GM13976 (cell line): ENCODE results near the gene CAPN1.
A peak's percentile ranks its signal among the peaks of the same experiment; 100 is the strongest.

Experiments
- DNase-seq: peaks from one replicate; pipeline ENCODE4 v3.0.0; 2012; ENCODE audit warnings: low spot score
- in situ Hi-C: fragments of 300-500 bp; cut with MboI; formaldehyde crosslinking; loops from one replicate; pipeline ENCODE4 v1.12.0; 2022; ENCODE audit warnings: low sequenced_read_pairs, mixed read lengths, inconsistent platforms; ENCODE audit not compliant: unreplicated experiment
- TF ChIP-seq, protein P1 (sequence below): IDR thresholded peaks from 2 replicates; pipeline ENCODE4 v1.5.1; 2012; ENCODE audit warnings: borderline replicate concordance, mild to moderate bottlenecking; ENCODE audit not compliant: insufficient read depth; ENCODE audit errors: extremely low read depth, missing control alignments, control extremely low read depth

CAPN1 gene

DNA sequence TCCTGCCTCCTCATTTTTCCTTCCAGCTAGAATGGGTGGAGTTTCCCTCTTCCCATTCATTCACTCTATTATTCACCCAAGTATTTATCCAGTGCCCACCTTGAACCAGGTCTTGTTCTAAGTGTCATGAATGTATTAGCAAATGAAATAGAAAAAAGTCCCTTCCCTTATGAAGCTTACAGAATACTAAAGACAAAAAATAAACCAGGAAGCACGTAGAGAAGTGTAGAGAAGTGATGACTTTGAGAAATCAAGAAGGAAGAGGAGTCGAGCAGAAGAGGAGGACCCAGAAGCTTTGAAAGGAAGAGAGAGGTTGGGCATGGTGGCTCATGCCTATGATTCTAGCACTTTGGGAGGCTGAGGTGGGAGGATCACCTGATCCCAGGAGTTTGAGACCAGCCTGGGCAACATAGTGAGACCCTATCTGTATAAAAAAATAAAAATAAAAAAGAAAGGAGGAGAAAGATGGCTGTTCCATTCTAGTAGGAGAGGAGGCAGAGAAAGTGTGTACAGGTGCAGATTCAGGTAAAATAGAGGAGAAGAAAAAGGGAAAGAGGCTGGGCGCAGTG, 30.3 kb upstream of the CAPN1 start:
- TF ChIP-seq, protein P1, sequence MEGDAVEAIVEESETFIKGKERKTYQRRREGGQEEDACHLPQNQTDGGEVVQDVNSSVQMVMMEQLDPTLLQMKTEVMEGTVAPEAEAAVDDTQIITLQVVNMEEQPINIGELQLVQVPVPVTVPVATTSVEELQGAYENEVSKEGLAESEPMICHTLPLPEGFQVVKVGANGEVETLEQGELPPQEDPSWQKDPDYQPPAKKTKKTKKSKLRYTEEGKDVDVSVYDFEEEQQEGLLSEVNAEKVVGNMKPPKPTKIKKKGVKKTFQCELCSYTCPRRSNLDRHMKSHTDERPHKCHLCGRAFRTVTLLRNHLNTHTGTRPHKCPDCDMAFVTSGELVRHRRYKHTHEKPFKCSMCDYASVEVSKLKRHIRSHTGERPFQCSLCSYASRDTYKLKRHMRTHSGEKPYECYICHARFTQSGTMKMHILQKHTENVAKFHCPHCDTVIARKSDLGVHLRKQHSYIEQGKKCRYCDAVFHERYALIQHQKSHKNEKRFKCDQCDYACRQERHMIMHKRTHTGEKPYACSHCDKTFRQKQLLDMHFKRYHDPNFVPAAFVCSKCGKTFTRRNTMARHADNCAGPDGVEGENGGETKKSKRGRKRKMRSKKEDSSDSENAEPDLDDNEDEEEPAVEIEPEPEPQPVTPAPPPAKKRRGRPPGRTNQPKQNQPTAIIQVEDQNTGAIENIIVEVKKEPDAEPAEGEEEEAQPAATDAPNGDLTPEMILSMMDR: no peak
- no peak for DNase-seq
- in situ Hi-C loops: no loop called here

DNA sequence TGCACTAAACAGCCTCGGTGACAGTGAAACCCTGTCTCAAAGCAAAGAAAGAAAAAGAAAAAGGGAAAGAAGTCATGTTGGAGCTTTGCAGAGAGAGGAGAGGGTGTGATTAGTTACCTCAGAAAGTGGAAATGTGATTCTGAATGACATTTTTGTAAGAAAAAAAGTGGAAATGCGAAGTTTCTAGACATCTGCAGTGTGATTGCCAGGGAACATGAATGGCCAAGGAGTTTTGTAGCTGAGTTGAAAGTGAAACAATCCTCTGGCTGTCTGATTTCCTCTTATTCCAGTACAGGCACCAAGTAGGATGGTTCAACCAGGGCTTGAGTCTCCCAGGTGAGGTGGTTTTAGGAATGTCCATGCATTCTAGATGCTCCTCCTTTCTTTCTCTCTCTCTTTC, 29.6 kb upstream of the CAPN1 start:
- TF ChIP-seq, protein P1: no peak
- in situ Hi-C loops: no loop called here

DNA sequence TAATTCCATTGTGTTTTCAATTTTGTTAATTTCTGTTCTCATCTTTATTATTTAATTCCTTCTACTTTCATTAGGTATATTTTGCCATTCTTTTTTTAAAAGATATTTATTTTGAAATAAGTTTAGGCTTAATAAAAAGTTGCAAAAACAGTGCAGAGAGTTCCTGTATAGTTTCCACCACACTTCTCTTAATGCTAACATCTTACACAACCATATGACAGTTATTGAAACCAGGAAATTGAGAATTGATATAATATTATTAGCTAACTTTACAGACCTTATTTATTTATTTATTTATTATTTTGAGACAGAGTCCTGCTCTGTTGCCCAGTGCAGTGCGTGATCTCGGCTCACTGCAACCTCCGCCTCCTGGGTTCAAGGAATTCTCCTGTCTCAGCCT, 25.5 kb upstream of the CAPN1 start:
- in situ Hi-C loops: no loop called here
- no peak for DNase-seq
- TF ChIP-seq, protein P1: no peak

More for the DNA sequence above, 29.6 kb upstream of the CAPN1 start:
- no peak for DNase-seq

DNA sequence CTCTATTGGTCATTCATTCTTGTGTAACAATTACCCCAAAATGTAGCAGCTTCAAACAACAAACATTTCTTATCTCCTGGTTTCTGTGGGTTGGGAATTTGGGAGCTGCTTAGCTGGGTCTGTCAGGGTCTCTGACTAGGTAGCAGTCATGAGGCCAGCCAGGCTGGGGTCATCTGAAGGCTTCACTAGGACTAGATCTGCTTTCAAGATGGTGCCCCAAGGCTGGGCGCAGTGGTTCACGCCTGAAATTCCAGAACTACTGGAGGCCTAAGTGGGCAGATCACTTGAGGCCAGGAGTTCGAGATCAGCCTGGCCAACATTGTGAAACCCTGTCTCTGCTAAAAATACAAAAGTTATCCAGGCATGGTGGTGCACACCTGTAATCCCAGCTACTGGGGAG, 24.8 kb upstream of the CAPN1 start:
- DNase-seq: no peak
- in situ Hi-C loops: no loop called here
- TF ChIP-seq, protein P1: no peak

DNA sequence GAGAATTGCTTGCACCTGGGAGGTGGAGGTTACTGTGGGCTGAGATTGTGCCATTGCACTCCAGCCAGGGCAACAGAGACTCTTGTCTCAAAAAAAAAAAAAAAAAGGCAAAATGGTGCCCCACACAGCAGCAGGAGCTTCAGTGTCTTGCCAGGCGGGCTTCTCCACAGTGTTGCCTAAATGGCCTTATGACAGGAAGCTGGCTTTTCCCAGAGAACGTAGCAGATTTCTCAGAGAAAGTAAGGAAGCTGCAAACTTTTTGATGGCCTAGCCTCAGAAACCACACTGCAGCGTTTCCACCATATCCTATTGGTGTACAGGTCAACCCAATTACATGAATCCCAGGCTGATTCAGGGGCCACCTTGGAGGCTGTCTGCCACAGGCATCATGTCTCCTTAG, 24.4 kb upstream of the CAPN1 start:
- TF ChIP-seq, protein P1: no peak
- in situ Hi-C loops: no loop called here
- no peak for DNase-seq

DNA sequence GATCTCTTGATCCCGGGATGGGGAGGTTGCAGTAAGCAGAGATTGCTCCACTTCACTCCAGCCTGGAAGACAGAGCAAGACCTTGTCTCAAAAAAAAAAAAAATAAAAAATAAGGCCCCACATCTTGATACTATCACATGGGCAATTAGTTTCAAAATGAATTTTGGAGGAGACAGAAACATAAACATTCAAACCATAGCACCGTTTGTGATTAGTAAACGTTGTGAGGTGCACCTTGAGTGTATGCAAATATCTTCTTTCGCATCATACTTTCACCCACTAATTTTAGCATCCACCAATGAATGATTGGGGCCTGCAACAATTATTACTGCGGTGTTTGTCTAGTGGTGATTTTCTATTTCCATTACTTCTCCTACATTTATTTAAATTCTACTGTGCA, 22.7 kb upstream of the CAPN1 start:
- DNase-seq: peak; percentile 57
- in situ Hi-C loops: no loop called here
- TF ChIP-seq, protein P1: no peak

DNA sequence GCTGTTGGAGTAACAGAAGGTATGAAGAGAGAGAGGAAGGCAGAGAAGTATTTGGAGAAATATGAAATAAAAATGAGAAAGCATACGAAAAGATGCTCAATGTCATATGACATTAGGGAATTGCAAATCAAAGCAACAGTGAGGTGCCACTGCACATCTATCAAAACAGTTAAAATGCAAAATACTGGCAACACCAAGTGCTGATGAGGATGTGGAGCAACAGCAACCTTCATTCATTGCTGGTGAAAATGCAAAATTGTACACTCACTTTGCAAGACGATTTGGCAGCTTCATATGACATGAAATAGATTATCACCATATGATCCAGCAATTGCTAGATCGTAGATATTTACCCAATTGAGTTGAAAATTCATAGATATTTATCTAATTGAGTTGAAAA, 21.1 kb upstream of the CAPN1 start:
- DNase-seq: no peak
- in situ Hi-C loops: no loop called here
- TF ChIP-seq, protein P1: no peak
